Fibroblast of the aortic adventitia (primary cell): ENCODE measurements around the gene TTBK1. TPM values are rescaled to one million over a fixed set of nuclear protein-coding genes. Genes with fewer than 3 reads are reported as not detected.

Source experiments
- DNase-seq: peaks from one replicate; pipeline ENCODE4 v3.0.0-alpha.2; 2010; ENCODE audit warnings: low read depth
- H3K4me3 ChIP-seq: 2 replicates; pipeline ENCODE4 v1.5.1; 2011; ENCODE audit warnings: low read depth, mild to moderate bottlenecking, control low read depth, low read length, moderate library complexity
- total RNA-seq: library from RNA; depleted of rRNA; stranded (reverse); fragments of >200 nt; gene quantifications from 2 replicates; pipeline ENCODE4 v1.2.3, GENCODE V29; 2012; ENCODE audit warnings: low replicate concordance
- TF ChIP-seq, protein P1 (sequence below): IDR thresholded peaks from 2 replicates; pipeline ENCODE4 v1.5.1; 2011; ENCODE audit warnings: mild to moderate bottlenecking, low read length, control low read depth, inconsistent platforms; ENCODE audit not compliant: insufficient read depth

The TTBK1 gene
- total RNA-seq, 1 donor: not detected

DNA sequence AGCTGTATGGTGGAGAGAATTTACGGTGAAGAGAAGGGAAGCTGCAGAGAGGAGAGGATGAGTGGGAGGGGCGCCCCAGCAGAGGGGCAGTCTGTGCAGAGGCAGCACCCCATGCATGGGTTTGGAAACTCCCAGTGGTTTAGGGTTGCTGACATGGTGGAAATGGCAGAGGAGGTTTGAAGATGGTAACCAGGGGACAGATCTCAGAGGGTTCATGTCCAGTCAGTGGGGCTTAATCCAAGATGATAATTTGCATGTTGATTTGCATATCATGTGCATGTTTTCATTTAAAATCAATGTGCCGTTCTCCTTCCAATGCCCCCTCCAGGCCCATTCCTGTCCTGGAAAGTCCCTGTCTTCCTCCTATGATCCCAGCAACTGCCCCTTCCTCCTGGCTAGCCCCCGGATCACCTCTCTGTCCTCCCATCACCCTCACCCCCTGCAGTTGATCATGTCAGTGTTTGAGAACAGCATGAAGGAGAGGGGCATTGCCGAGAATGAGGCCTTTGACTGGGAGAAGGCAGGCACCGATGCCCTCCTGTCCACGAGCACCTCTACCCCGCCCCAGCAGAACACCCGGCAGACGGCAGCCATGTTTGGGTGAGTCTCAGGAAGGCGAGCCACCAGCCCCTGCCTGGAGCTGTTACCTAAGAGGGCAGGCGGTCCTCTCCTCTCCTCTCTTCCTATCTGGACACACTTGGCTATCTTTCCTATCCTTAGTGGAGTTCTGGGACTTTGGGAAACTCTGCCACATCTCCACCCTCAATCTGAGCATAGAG lies 14.3 kb downstream of the TTBK1 start:
- DNase-seq: no peak
- TF ChIP-seq, protein P1, sequence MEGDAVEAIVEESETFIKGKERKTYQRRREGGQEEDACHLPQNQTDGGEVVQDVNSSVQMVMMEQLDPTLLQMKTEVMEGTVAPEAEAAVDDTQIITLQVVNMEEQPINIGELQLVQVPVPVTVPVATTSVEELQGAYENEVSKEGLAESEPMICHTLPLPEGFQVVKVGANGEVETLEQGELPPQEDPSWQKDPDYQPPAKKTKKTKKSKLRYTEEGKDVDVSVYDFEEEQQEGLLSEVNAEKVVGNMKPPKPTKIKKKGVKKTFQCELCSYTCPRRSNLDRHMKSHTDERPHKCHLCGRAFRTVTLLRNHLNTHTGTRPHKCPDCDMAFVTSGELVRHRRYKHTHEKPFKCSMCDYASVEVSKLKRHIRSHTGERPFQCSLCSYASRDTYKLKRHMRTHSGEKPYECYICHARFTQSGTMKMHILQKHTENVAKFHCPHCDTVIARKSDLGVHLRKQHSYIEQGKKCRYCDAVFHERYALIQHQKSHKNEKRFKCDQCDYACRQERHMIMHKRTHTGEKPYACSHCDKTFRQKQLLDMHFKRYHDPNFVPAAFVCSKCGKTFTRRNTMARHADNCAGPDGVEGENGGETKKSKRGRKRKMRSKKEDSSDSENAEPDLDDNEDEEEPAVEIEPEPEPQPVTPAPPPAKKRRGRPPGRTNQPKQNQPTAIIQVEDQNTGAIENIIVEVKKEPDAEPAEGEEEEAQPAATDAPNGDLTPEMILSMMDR: no peak
- H3K4me3 ChIP-seq: no peak overlapping the region

DNA sequence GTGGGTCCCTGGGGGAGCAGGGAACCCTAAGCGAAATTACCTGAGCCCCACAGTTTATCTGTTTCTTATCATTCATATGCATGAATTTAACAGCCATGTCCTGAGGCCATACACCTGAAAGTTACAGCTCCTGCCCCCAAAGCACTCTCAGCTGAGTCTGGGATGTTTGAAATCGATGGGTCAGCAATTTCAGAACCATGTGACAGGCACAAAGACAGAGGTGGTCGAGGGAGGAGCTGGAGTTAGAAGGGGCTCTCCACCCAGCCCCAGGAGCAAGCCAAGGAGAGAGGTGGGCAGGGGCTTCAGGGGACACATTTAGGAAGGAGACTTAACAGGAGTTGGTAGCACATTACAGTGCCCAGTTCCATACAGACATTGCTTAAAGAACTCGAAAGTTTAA lies 14.9 kb downstream of the TTBK1 start:
- no peak for DNase-seq
- H3K4me3 ChIP-seq: no peak overlapping the region
- TF ChIP-seq, protein P1: no peak

DNA sequence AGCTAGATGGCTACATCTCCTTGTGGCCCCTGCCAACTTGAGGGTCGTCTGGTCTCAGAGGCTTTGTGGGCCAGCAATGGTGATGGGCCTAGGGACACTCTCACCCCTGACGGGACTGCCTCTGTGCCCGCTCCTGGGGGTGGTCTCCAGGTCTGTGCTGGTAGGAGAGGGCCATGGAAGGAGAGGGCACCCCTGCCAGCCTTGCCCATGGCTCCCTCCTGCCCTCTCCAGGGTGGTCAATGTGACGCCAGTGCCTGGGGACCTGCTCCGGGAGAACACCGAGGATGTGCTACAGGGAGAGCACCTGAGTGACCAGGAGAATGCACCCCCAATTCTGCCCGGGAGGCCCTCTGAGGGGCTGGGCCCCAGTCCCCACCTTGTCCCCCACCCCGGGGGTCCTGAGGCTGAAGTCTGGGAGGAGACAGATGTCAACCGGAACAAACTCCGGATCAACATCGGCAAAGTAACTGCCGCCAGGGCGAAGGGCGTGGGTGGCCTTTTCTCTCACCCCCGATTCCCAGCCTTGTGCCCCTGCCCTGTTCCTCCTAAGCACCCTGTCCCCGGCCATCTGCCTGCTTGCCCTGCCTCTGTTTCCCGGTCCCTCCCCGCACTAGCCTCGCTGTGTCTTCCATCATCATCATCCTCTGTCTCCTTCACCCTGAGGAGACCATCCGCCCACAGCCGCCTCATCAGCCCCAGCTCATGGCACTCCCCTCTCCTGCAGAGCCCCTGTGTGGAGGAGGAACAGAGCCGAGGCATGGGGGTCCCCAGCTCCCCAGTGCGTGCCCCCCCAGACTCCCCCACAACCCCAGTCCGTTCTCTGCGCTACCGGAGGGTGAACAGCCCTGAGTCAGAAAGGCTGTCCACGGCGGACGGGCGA lies 15.8 kb downstream of the TTBK1 start:
- H3K4me3 ChIP-seq: no peak overlapping the region
- no peak for DNase-seq
- TF ChIP-seq, protein P1: no peak

DNA sequence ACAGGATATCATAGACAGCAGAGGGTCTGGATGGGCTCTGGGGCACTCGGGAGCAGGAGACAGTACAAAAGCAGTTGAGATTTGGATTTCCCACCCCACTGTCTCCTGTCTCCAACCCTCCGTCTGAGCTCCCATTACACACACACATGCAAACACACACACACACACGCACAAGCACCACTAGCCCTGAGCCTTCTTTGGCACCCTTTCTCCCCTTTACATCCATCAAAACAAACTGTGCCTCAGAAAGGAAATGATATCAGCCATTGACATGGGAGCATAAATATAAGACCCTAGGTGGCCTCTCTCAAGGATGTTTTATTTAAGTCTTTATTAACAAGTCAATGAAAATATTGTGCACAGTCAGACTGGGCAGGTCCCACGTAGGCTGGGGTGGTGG lies 17.5 kb downstream of the TTBK1 start:
- no peak overlapping the region for H3K4me3 ChIP-seq
- no peak for DNase-seq
- TF ChIP-seq, protein P1: no peak

DNA sequence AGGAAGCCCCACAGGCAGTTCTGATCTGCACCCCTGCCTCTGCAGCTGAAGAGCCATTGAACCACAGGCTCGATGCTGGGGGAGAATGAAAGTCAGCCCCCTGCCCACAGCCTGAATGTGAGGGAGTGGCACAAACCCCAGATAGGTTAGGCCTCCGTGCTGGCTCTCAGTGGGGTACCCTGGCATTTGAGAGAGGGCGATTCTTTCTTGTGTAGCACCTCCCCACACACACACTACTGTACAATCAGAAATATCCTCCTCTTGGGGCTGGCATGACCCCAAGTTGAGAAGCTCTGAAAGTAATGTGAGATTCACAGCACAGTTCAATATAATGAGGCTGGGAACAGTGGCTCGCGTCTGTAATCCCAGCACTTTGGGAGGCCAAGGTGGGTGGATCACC lies 17.9 kb downstream of the TTBK1 start:
- no peak for DNase-seq
- TF ChIP-seq, protein P1: no peak

DNA sequence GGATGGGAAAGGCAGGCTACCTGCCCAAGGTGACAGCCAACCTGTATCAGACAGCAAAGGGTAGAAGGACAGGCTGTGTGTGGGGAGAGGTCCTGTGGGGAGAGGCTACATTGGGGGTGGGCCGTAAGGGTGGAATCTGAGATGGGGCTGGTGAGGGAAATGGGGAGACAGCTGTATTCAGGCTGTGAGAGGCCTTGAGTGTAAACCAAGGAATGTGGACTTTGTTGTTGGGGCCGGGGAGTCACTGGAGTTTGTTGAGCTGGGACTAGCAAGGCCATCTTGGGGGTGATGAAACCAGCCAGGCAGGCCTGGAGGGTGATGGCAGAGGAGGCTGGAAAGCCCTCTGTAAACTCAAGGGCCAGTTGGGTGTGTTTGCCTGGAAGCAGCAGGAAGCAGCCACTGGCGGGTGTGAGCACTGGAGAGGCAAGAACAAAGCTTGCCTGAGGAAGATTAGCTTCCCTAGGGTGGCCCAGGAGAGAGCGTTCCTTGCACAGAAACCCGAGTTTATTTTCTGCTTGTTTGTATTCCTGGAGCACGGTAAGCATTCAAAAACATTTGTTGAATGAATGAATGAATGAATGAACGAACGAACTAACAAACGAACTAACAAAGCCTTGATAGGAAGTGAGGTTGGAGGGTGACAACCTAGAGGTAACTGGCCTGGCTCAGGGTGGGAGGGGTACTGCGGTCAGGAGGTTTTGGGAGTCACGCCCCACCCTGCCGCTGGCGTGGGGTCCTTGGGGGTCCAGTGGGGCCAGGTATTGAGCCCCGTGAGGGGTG lies 18.9 kb downstream of the TTBK1 start:
- TF ChIP-seq, protein P1: no peak
- DNase-seq: no peak
- H3K4me3 ChIP-seq: no peak overlapping the region

More for the DNA sequence above, 17.9 kb downstream of the TTBK1 start:
- no peak overlapping the region for H3K4me3 ChIP-seq
